PC-3 (cell line): ENCODE results near the gene TXNDC5. TPM values are rescaled to one million over a fixed set of nuclear protein-coding genes. Genes with fewer than 3 reads are reported as not detected.

ENCODE experiments used
- ATAC-seq: fragments of 200-7000 bp; cut with Tn5 transposase; 2 replicates; pipeline ENCODE4 v1.9.1; 2020; ENCODE audit warnings: mild to moderate bottlenecking, moderate library complexity
- BruUV-seq: library from RNA; stranded (reverse); fragments of 400-500 nt; replicated peaks from 2 replicates; lab custom pipeline; 2021; lab: Mats Ljungman, UMichigan
- CTCF ChIA-PET: fragments of 300-600 bp; sonication (Branson Sonifier 250); formaldehyde crosslinking; loops from one replicate; lab custom pipeline; 2022; ENCODE audit warnings: antibody characterized with exemption; lab: Charles Lee
- POLR2A ChIA-PET: fragments of 300-600 bp; sonication (Branson Sonifier 250); formaldehyde crosslinking; loops from one replicate; lab custom pipeline; 2022; ENCODE audit warnings: antibody characterized with exemption; ENCODE audit not compliant: unreplicated experiment; lab: Charles Lee
- DNase-seq: peaks from one replicate; pipeline ENCODE4 v3.0.0-alpha.2; 2015
- H2AFZ ChIP-seq: fragments of 300-600 bp; sonication (generic); 2 replicates; pipeline ENCODE4 v1.6.0; 2016; ENCODE audit warnings: antibody characterized with exemption, low read length
- H3F3A ChIP-seq: fragments of 300-600 bp; sonication (generic); one replicate; pipeline ENCODE4 v1.6.0; 2017; ENCODE audit warnings: antibody characterized with exemption, low read length, control low read depth, mild to moderate bottlenecking; ENCODE audit not compliant: unreplicated experiment
- H3K27ac ChIP-seq: fragments of 300-600 bp; sonication (generic); 2 replicates; pipeline ENCODE4 v1.5.1; 2016; ENCODE audit warnings: mild to moderate bottlenecking, low read length
- H3K27me3 ChIP-seq: fragments of 300-600 bp; sonication (generic); 2 replicates; pipeline ENCODE4 v1.6.1; 2016; ENCODE audit warnings: low read length, mixed read lengths
- H3K36me3 ChIP-seq: fragments of 300-600 bp; sonication (generic); 2 replicates; pipeline ENCODE4 v1.6.1; 2016; ENCODE audit warnings: low read depth, mixed run types, low read length, mixed read lengths
- H3K4me1 ChIP-seq: fragments of 300-600 bp; sonication (generic); 2 replicates; pipeline ENCODE4 v1.5.1; 2016; ENCODE audit warnings: low read length; ENCODE audit not compliant: insufficient read depth
- H3K4me2 ChIP-seq: fragments of 300-600 bp; sonication (generic); 2 replicates; pipeline ENCODE4 v1.6.0; 2016; ENCODE audit warnings: low read length
- H3K4me3 ChIP-seq: fragments of 300-600 bp; sonication (generic); 2 replicates; pipeline ENCODE4 v1.5.1; 2016; ENCODE audit warnings: mild to moderate bottlenecking, low read length, mixed read lengths
- H3K79me2 ChIP-seq: fragments of 300-600 bp; sonication (generic); 2 replicates; pipeline ENCODE4 v1.6.1; 2017; ENCODE audit warnings: low read length, mixed read lengths
- H3K9ac ChIP-seq: fragments of 300-600 bp; sonication (generic); 2 replicates; pipeline ENCODE4 v1.6.0; 2016; ENCODE audit warnings: mild to moderate bottlenecking, low read length
- H3K9me2 ChIP-seq: fragments of 300-600 bp; sonication (generic); replicated peaks from 2 replicates; pipeline ENCODE4 v1.6.1; 2016; ENCODE audit warnings: mixed run types, low read length, mixed read lengths
- H3K9me3 ChIP-seq: fragments of 300-600 bp; sonication (generic); 2 replicates; pipeline ENCODE4 v1.6.1; 2016; ENCODE audit warnings: low read length, mixed read lengths
- H4K20me1 ChIP-seq: fragments of 300-600 bp; sonication (generic); 2 replicates; pipeline ENCODE4 v1.6.1; 2016; ENCODE audit warnings: low read length, mixed read lengths
- EZH2 ChIP-seq: fragments of 300-600 bp; sonication (generic); IDR thresholded peaks from one replicate; pipeline ENCODE4 v1.6.1; 2017; ENCODE audit warnings: antibody characterized with exemption, mild to moderate bottlenecking, low read length; ENCODE audit not compliant: unreplicated experiment
- EZH2phosphoT487 ChIP-seq: fragments of 300-600 bp; sonication (generic); IDR thresholded peaks from 2 replicates; pipeline ENCODE4 v1.6.1; 2018; ENCODE audit warnings: mild to moderate bottlenecking, antibody characterized with exemption, low read length, borderline replicate concordance
- intact Hi-C: fragments of 100-400 bp; cut with micrococcal nuclease; formaldehyde crosslinking; loops from 2 replicates; pipeline ENCODE4 v1.9.0; 2023
- total RNA-seq: library from RNA; depleted of rRNA; stranded (reverse); fragments of >200 nt; gene quantifications from 2 replicates; pipeline ENCODE4 v1.2.3, GENCODE V29; 2014
- TF ChIP-seq, protein P1 (sequence below): fragments of 300-600 bp; sonication (generic); conservative IDR thresholded peaks from 2 replicates; pipeline ENCODE4 v1.5.1; 2017; ENCODE audit warnings: antibody characterized with exemption, low read depth, mild to moderate bottlenecking, low read length

Gene TXNDC5
- total RNA-seq, 1 experiment from 2014 or later: 221 TPM

DNA sequence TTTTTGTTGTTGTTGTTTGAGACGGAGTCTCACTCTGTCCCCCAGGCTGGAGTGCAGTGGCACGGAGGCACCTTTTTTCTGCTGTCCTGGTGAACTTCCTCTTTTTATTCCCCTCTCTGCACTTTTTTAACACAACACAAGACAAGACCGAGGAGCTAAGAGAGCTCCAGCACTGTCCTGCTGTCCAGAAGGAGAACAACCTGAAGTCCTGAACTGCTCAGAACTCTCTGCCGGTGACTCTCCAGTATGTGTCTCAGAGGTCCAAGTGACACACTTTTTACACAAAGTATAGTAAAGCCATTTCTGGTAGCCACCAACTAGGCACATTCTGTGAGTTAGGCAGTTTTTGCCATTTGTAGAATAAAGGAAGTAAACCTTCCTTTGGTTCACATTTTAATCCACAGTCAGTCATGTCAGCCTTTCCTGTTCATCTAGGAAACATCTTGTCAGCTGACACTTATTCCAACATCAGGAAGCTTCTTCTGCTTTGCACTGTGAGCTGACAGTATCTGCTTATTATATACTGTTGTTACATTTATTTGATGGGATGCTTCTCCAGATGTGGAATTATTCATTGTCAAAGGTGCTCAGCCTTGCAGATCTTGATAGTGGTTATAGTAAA is 28.1 kb upstream of the TXNDC5 start:
- TF ChIP-seq EZH2phosphoT487 (no peak), EZH2 (no peak)
- TF ChIP-seq, protein P1, sequence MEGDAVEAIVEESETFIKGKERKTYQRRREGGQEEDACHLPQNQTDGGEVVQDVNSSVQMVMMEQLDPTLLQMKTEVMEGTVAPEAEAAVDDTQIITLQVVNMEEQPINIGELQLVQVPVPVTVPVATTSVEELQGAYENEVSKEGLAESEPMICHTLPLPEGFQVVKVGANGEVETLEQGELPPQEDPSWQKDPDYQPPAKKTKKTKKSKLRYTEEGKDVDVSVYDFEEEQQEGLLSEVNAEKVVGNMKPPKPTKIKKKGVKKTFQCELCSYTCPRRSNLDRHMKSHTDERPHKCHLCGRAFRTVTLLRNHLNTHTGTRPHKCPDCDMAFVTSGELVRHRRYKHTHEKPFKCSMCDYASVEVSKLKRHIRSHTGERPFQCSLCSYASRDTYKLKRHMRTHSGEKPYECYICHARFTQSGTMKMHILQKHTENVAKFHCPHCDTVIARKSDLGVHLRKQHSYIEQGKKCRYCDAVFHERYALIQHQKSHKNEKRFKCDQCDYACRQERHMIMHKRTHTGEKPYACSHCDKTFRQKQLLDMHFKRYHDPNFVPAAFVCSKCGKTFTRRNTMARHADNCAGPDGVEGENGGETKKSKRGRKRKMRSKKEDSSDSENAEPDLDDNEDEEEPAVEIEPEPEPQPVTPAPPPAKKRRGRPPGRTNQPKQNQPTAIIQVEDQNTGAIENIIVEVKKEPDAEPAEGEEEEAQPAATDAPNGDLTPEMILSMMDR: no peak
- H4K20me1 ChIP-seq: no peaks in the 10 kb centered on the region
- no peaks in the 10 kb centered on the region for H3F3A ChIP-seq
- no peak overlapping the region for H2AFZ ChIP-seq
- no peak overlapping the region for H3K4me2 ChIP-seq
- BruUV-seq: no TSS peak
- no peaks in the 10 kb centered on the region for H3K79me2 ChIP-seq
- H3K9me2 ChIP-seq: no peaks in the 10 kb centered on the region
- H3K9ac ChIP-seq: no peak overlapping the region
- POLR2A ChIA-PET: no interaction called here
- no peaks in the 10 kb centered on the region for H3K9me3 ChIP-seq
- intact Hi-C loops: no loop called here
- no peaks in the 10 kb centered on the region for H3K27me3 ChIP-seq
- no peak for ATAC-seq
- H3K36me3 ChIP-seq: no peaks in the 10 kb centered on the region
- H3K4me3 ChIP-seq: no peak overlapping the region
- no peak overlapping the region for H3K27ac ChIP-seq
- H3K4me1 ChIP-seq: no peaks in the 10 kb centered on the region
- CTCF ChIA-PET: no interaction called here
- no peak for DNase-seq

DNA sequence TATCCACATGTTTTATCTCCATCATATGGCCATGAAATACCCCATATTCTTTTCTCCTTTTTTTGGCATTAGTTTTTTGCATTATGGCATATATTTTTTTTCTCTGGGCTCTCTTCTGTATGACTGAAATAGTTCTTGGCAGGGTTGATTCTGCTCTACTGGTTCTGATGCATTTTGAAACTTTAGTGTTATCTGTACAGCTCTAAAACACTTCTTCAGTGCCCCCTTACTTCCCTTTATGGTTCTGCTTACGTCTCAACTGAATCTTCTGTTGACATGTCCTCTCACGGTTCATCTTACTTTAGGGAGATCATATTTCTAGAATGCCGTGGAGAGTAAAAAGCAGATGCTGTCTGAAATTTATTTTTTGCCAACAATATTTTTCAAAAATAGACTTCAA is 23.2 kb upstream of the TXNDC5 start:
- no peak overlapping the region for H3K4me3 ChIP-seq
- intact Hi-C loops: no loop called here
- no peaks in the 10 kb centered on the region for H4K20me1 ChIP-seq
- DNase-seq (no peak), ATAC-seq (no peak)
- no peaks in the 10 kb centered on the region for H3K79me2 ChIP-seq
- no peak overlapping the region for H3K27ac ChIP-seq
- TF ChIP-seq, protein P1: no peak
- TF ChIP-seq EZH2: no peak
- TF ChIP-seq EZH2phosphoT487: no peak
- no peaks in the 10 kb centered on the region for H3F3A ChIP-seq
- no peaks in the 10 kb centered on the region for H3K9me2 ChIP-seq
- no peak overlapping the region for H2AFZ ChIP-seq
- no peak overlapping the region for H3K4me2 ChIP-seq
- POLR2A ChIA-PET: no interaction called here
- no peaks in the 10 kb centered on the region for H3K9me3 ChIP-seq
- no peaks in the 10 kb centered on the region for H3K36me3 ChIP-seq
- BruUV-seq: no TSS peak
- CTCF ChIA-PET: no interaction called here
- H3K27me3 ChIP-seq: no peaks in the 10 kb centered on the region
- H3K4me1 ChIP-seq: no peaks in the 10 kb centered on the region
- H3K9ac ChIP-seq: no peak overlapping the region

DNA sequence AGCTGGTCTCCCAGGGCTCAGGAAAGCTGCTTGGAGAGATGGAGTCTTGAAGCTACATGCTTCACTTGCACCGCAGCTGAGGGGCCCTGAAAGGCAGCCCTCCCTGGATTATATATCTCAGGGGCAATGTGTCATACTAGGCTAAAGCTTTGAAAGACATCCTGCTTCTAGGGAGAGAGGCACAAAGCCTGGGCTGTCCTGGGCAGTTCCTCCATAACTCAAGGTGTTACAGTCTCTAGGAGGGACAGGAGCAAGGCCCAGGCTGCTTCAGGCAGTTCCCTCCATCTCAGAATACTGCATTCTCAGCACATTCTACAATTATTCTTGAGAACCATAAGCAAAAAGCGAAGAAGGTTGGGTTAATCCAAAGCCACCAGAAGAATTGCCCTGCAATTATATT is 22.0 kb upstream of the TXNDC5 start:
- Histone ChIP-seq H3F3A (no peaks in the 10 kb centered on the region), H3K27me3 (no peaks in the 10 kb centered on the region), H3K4me1 (no peaks in the 10 kb centered on the region), H4K20me1 (no peaks in the 10 kb centered on the region), H3K9ac (no peak overlapping the region), H3K4me3 (no peak overlapping the region), H3K79me2 (no peaks in the 10 kb centered on the region), H3K9me3 (no peaks in the 10 kb centered on the region), H3K9me2 (no peaks in the 10 kb centered on the region), H2AFZ (no peak overlapping the region), H3K36me3 (no peaks in the 10 kb centered on the region), H3K27ac (no peak overlapping the region), H3K4me2 (no peak overlapping the region)
- ChIA-PET CTCF (no interaction called here), POLR2A (no interaction called here)
- intact Hi-C loops: no loop called here
- no peak for DNase-seq
- TF ChIP-seq, protein P1: no peak
- no peak for TF ChIP-seq EZH2
- TF ChIP-seq EZH2phosphoT487: no peak
- no peak for ATAC-seq
- no TSS peak for BruUV-seq
